ENCODE data around the gene RWDD1.

RWDD1 gene

DNA sequence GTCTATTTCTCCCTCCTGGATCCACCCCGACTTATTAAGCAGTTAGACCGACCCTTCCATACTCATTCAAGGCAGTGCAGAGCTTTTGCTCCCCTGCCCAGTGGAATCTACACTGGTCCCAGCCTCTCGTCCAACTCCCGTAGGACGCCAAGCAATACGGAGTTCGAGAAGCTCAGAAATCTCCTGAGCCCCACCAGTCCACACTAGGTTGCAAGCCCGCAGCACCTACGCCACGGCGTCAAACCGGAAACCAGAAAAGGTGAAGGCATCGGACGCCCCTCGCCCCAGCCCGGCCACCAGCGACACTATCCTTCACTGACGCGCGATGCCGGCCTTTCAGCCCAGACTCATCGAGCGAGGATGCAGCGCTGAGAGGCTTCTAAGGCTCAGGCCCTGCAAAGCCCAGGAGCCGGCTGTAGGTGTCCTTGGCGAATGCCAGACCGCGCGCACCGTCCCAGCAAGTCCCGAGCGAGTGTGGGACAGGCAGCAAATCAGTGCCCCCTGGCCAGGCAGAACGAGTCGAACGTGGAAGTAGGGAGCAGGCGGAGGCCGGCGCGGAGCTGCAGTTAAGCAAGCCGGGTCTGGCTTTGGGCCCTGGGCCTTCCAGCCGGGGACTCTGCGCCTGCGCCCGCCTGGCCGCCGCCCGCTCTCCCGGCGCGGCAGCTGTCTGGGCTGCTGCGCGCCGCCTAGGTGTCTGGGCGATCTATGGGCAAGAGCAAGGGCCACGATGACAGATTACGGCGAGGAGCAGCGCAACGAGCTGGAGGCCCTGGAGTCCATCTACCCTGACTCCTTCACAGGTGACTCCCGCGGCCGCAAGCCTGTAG, at the start of gene RWDD1:
Gene RWDD1 (plus strand): TSS at position 649 of the 827 bp plus-strand sequence. CDS start 79 bp downstream, at position 728.
- H3K9me3 Mint-ChIP-seq = no peaks in the 10 kb centered on the region
- H3K4me1 Mint-ChIP-seq = peaks cover 17 to 48% of the 10 kb centered on the region in 2 donors
- ATAC-seq (replicated peaks) = peak; percentile 91 to 97
- peak within 1 kb of the TSS; percentile 99 for H3K27ac Mint-ChIP-seq
- peak within 1 kb of the TSS; percentile 98 to 100 for H3K4me3 Mint-ChIP-seq
- H3K27me3 Mint-ChIP-seq = no peaks in the 10 kb centered on the region
- DNase-seq = peak; percentile 99
- H3K36me3 Mint-ChIP-seq = peaks cover 14 to 21% of the 10 kb centered on the region in 2 donors

- Mint-ChIP-seq H3K27ac (no peak overlapping the region), H3K36me3 (no peaks in the 10 kb centered on the region), H3K27me3 (no peaks in the 10 kb centered on the region), H3K9me3 (no peaks in the 10 kb centered on the region), H3K4me1 (peaks cover 2 to 6% of the 10 kb centered on the region in 2 donors), H3K4me3 (no peak overlapping the region)
- DNase-seq = no peak
- ATAC-seq (replicated peaks) = no peak
Measured at GRCh38 chr6:116522896-116523295, 48.4 kb upstream of the RWDD1 start.

DNA sequence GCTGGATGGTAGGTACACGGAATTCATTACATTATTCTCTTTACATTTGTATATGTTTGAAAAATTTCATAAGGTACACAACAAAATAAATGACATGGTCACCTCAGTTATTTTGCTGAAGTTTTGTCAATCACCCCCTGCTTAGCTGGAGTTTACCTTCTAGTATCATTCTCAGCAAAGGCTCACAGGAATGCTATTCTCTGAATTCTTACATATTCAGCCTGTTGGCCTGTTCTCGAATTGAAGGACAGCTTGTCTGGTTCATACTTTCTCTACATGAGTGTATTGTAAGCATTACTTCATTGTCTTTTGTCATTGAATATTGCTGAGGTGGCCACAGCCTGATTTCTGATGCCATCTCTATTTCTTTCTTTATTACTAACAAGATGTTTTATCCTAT, 47.1 kb upstream of the RWDD1 start:
- Mint-ChIP-seq H3K36me3 (no peaks in the 10 kb centered on the region), H3K4me3 (no peak overlapping the region), H3K27ac (no peak overlapping the region), H3K9me3 (no peaks in the 10 kb centered on the region), H3K27me3 (no peaks in the 10 kb centered on the region), H3K4me1 (peaks cover 2 to 6% of the 10 kb centered on the region in 2 donors)
- ATAC-seq (replicated peaks) (no peak), DNase-seq (no peak)

GRCh38 chr6:116528133-116528532, 43.2 kb upstream of the RWDD1 start:
- DNase-seq (no peak), ATAC-seq (replicated peaks) (peak in 1 of 2 donors; percentile 27)
- Mint-ChIP-seq H3K27ac (no peak overlapping the region), H3K4me3 (no peak overlapping the region), H3K36me3 (no peaks in the 10 kb centered on the region), H3K27me3 (no peaks in the 10 kb centered on the region), H3K9me3 (no peaks in the 10 kb centered on the region), H3K4me1 (peaks cover 4 to 11% of the 10 kb centered on the region in 2 donors)

GRCh38 chr6:116528780-116529179, 42.5 kb upstream of the RWDD1 start:
- no peaks in the 10 kb centered on the region for H3K36me3 Mint-ChIP-seq
- no peak overlapping the region for H3K27ac Mint-ChIP-seq
- no peak overlapping the region for H3K4me3 Mint-ChIP-seq
- ATAC-seq (replicated peaks) = no peak
- H3K27me3 Mint-ChIP-seq = no peaks in the 10 kb centered on the region
- H3K9me3 Mint-ChIP-seq = no peaks in the 10 kb centered on the region
- DNase-seq = no peak
- peaks cover 4 to 11% of the 10 kb centered on the region in 2 donors for H3K4me1 Mint-ChIP-seq

GRCh38 chr6:116529466-116530290, 41.6 kb upstream of the RWDD1 start:
- DNase-seq (no peak), ATAC-seq (replicated peaks) (no peak)
- Mint-ChIP-seq H3K27me3 (no peaks in the 10 kb centered on the region), H3K36me3 (no peaks in the 10 kb centered on the region), H3K4me1 (peaks cover 4 to 11% of the 10 kb centered on the region in 2 donors), H3K9me3 (no peaks in the 10 kb centered on the region), H3K4me3 (no peak overlapping the region), H3K27ac (no peak overlapping the region)

DNA sequence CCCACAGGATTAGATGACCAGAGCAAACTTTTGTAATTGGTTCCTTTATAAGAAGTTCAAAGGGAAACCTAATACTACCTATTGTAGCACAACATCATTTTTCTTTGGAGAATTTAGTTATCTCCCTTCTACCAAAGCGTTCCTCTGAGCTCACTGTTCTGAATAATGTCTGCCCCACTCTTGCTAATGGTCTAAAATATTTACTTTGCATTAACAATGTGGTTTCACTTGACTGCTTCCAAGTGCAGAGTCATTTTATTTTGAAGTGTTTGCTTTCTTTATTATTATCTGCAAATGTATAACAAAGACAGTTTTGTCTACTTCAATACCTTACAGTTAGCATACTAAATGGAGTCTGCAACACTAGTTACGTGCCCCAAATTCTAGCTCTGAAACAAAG, 40.9 kb upstream of the RWDD1 start:
- H3K27ac Mint-ChIP-seq = no peak overlapping the region
- H3K36me3 Mint-ChIP-seq = no peaks in the 10 kb centered on the region
- no peak overlapping the region for H3K4me3 Mint-ChIP-seq
- DNase-seq = no peak
- H3K9me3 Mint-ChIP-seq = no peaks in the 10 kb centered on the region
- H3K4me1 Mint-ChIP-seq = peaks cover 4 to 11% of the 10 kb centered on the region in 2 donors
- no peaks in the 10 kb centered on the region for H3K27me3 Mint-ChIP-seq
- ATAC-seq (replicated peaks) = no peak

GRCh38 chr6:116531675-116532570, 39.4 kb upstream of the RWDD1 start:
- DNase-seq (peak; percentile 47), ATAC-seq (replicated peaks) (peak; percentile 90 to 93)
- H3K4me3 Mint-ChIP-seq = no peak overlapping the region
- no peaks in the 10 kb centered on the region for H3K36me3 Mint-ChIP-seq
- peaks cover 6 to 9% of the 10 kb centered on the region in 2 donors for H3K4me1 Mint-ChIP-seq
- no peaks in the 10 kb centered on the region for H3K27me3 Mint-ChIP-seq
- H3K27ac Mint-ChIP-seq = no peak overlapping the region
- no peaks in the 10 kb centered on the region for H3K9me3 Mint-ChIP-seq

DNA sequence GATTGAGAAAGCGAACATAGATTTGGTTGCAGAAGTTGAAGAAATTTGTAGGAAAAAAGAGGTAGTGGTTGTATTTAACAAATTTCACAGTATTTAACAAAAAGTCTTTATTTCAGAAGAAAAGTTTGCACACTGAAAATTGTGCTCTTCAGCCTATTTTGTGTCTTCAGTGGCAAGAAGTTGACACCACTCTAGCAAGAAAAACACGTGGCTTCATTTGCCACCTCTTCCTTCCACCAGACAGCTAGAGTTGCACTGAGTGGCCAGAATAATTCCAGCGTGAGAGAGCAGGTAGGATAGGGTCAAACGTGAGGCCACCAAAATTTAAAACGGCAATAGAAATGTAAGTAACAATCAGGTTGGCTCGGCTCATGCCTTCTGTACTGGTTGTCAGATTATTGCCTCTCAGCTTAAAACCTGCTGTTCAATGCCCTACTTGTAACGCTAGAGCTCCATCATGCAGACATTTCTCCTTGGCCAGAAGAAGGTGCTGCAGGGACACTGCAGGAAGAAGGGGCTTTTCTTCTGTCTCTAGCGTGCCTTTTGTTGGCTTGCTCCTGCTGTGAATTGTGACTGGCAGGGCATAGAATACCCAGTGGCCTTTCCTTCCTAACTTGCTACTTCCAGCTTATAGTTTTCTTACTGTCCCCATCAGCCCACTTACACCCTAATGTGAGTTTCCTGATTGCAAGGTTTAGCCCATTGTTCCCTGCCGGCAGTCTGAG, 37.9 kb upstream of the RWDD1 start:
- no peak overlapping the region for H3K27ac Mint-ChIP-seq
- H3K36me3 Mint-ChIP-seq = no peaks in the 10 kb centered on the region

GRCh38 chr6:116535109-116535508, 36.2 kb upstream of the RWDD1 start:
- Mint-ChIP-seq H3K4me3 (no peak overlapping the region), H3K4me1 (peaks cover 6 to 9% of the 10 kb centered on the region in 2 donors), H3K36me3 (no peaks in the 10 kb centered on the region), H3K27me3 (peaks cover 8 to 9% of the 10 kb centered on the region in 2 donors), H3K9me3 (no peaks in the 10 kb centered on the region), H3K27ac (no peak overlapping the region)
- no peak for DNase-seq
- no peak for ATAC-seq (replicated peaks)

More for the DNA sequence above, 37.9 kb upstream of the RWDD1 start:
- Mint-ChIP-seq H3K27me3 (no peaks in the 10 kb centered on the region), H3K4me1 (peaks cover 6 to 9% of the 10 kb centered on the region in 2 donors), H3K9me3 (no peaks in the 10 kb centered on the region), H3K4me3 (no peak overlapping the region)
- ATAC-seq (replicated peaks) (no peak), DNase-seq (no peak)

DNA sequence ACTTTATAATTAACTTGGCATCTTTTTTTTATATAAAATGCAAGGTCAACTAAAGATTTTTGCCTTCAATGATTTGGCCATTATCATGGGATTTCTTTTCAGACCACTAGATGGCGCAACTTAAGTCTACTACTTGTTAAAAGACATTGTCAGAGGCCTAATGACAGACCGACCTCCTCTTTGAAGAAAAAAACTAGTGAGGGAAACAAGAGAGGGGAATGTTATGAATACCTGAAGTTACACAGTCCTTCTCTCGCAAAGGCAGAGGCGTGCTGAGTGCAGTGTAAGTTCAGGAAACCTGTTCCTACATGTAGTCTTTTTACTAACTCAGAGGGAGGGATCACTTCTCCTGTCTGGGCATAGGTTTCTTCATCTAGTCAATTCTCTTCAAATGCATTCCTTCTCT, 35.1 kb upstream of the RWDD1 start:
- H3K27ac Mint-ChIP-seq = no peak overlapping the region
- H3K36me3 Mint-ChIP-seq = no peaks in the 10 kb centered on the region
- H3K9me3 Mint-ChIP-seq = no peaks in the 10 kb centered on the region
- H3K4me1 Mint-ChIP-seq = peaks cover 4 to 9% of the 10 kb centered on the region in 2 donors
- no peak overlapping the region for H3K4me3 Mint-ChIP-seq
- H3K27me3 Mint-ChIP-seq = peaks cover 16 to 17% of the 10 kb centered on the region in 2 donors
- peak; percentile 54 to 59 for ATAC-seq (replicated peaks)
- peak; percentile 3 for DNase-seq

GRCh38 chr6:116542426-116542825, 28.9 kb upstream of the RWDD1 start:
- Mint-ChIP-seq H3K36me3 (no peaks in the 10 kb centered on the region), H3K4me1 (no peaks in the 10 kb centered on the region), H3K27ac (no peak overlapping the region), H3K27me3 (peaks cover 27 to 31% of the 10 kb centered on the region in 2 donors), H3K9me3 (no peaks in the 10 kb centered on the region), H3K4me3 (no peak overlapping the region)
- ATAC-seq (replicated peaks) (no peak), DNase-seq (no peak)

DNA sequence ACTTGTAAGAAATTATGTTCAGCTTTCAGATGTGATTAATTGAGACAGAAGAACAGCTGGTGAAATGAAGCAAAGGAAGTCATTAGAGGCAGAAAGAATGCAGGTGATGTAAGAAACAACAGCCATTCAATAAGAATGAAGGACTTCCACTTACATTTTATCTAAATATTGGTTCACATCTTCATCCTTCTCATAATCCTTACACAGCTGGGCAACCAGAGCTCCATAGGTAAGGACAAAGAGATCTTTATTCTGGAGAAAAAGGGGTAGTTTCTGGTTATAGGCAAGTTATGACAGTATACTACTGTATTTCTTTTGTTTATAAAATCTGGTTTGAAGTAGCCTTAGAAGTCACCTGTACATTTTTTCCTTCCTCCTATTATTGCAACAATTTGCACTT, 28.2 kb upstream of the RWDD1 start:
- no peaks in the 10 kb centered on the region for H3K4me1 Mint-ChIP-seq
- ATAC-seq (replicated peaks) (no peak), DNase-seq (no peak)
- H3K36me3 Mint-ChIP-seq = no peaks in the 10 kb centered on the region
- no peak overlapping the region for H3K27ac Mint-ChIP-seq
- H3K4me3 Mint-ChIP-seq = no peak overlapping the region
- no peaks in the 10 kb centered on the region for H3K9me3 Mint-ChIP-seq
- H3K27me3 Mint-ChIP-seq = peaks cover 27 to 31% of the 10 kb centered on the region in 2 donors

All from stimulated activated naive B cell treated with anti-CD40 and anti-IgM and Interleukin-4, amounts not matched to agents 10 μg/mL and 1 μg/mL and 100 μg/mL, for 72 hours (primary cell).